Neural progenitor cell (in vitro differentiated cells): ENCODE measurements around the gene STON2. TPM values are rescaled to one million over a fixed set of nuclear protein-coding genes. Genes with fewer than 3 reads are reported as not detected.
A peak's percentile ranks its signal among the peaks of the same experiment; 100 is the strongest.

Experiments
- DNase-seq: peaks from one replicate; pipeline ENCODE4 v3.0.0-alpha.2; 2016; ENCODE audit warnings: low spot score
- H2AFZ ChIP-seq: fragments of 200-600 bp; sonication (generic); replicated peaks from 2 replicates; pipeline ENCODE4 v1.6.1; 2016; ENCODE audit warnings: antibody characterized with exemption
- H3F3A ChIP-seq: fragments of 200-600 bp; sonication (generic); 2 replicates; pipeline ENCODE4 v1.6.1; 2016; ENCODE audit warnings: antibody characterized with exemption, low read depth
- H3K27ac ChIP-seq: fragments of 200-600 bp; sonication (generic); 2 replicates; pipeline ENCODE4 v1.5.1; 2016; ENCODE audit warnings: mild to moderate bottlenecking
- H3K27me3 ChIP-seq: fragments of 200-600 bp; sonication (generic); 2 replicates; pipeline ENCODE4 v1.6.1; 2016; ENCODE audit warnings: mild to moderate bottlenecking, moderate library complexity
- H3K36me3 ChIP-seq: fragments of 200-600 bp; sonication (generic); 2 replicates; pipeline ENCODE4 v1.5.1; 2016
- H3K4me1 ChIP-seq: fragments of 200-600 bp; sonication (generic); 2 replicates; pipeline ENCODE4 v1.6.1; 2016; ENCODE audit warnings: mixed run types
- H3K4me2 ChIP-seq: fragments of 200-600 bp; sonication (generic); 2 replicates; pipeline ENCODE4 v1.6.1; 2016
- H3K4me3 ChIP-seq: fragments of 200-600 bp; sonication (generic); 2 replicates; pipeline ENCODE4 v1.5.1; 2016
- H3K79me2 ChIP-seq: fragments of 200-600 bp; sonication (generic); 2 replicates; pipeline ENCODE4 v1.6.1; 2016; ENCODE audit warnings: low read depth
- H3K9ac ChIP-seq: fragments of 200-600 bp; sonication (generic); 2 replicates; pipeline ENCODE4 v1.6.1; 2016
- H3K9me3 ChIP-seq: fragments of 200-600 bp; sonication (generic); 2 replicates; pipeline ENCODE4 v1.5.1; 2016; ENCODE audit warnings: low read depth
- H4K20me1 ChIP-seq: fragments of 200-600 bp; sonication (generic); 2 replicates; pipeline ENCODE4 v1.6.1; 2016; ENCODE audit warnings: low read depth
- H3K27ac Mint-ChIP-seq: 3 replicates; pipeline ENCODE4 v1.8.0; 2021; ENCODE audit warnings: mixed read lengths
- H3K27me3 Mint-ChIP-seq: 2 replicates; pipeline ENCODE4 v1.8.0; 2022; ENCODE audit warnings: low read depth, mild to moderate bottlenecking, inconsistent platforms, moderate library complexity, mixed read lengths; ENCODE audit not compliant: insufficient read depth
- H3K36me3 Mint-ChIP-seq: 3 replicates; pipeline ENCODE4 v1.8.0; 2021; ENCODE audit warnings: mixed read lengths
- H3K4me1 Mint-ChIP-seq: 3 replicates; pipeline ENCODE4 v1.8.0; 2021; ENCODE audit warnings: mixed read lengths
- H3K4me3 Mint-ChIP-seq: 3 replicates; pipeline ENCODE4 v1.8.0; 2021; ENCODE audit warnings: mild to moderate bottlenecking, moderate library complexity, mixed read lengths
- H3K9me3 Mint-ChIP-seq: 3 replicates; pipeline ENCODE4 v1.8.0; 2020; ENCODE audit warnings: mixed read lengths
- CTCF ChIP-seq: fragments of 200-600 bp; sonication (generic); IDR thresholded peaks from 2 replicates; pipeline ENCODE4 v1.5.1; 2017; ENCODE audit warnings: antibody characterized with exemption, mild to moderate bottlenecking
- EZH2 ChIP-seq: fragments of 200-600 bp; sonication (generic); IDR thresholded peaks from 2 replicates; pipeline ENCODE4 v1.6.1; 2017; ENCODE audit warnings: antibody characterized with exemption, mild to moderate bottlenecking, moderate library complexity
- EZH2phosphoT487 ChIP-seq: fragments of 200-600 bp; sonication (generic); IDR thresholded peaks from 2 replicates; pipeline ENCODE4 v1.6.1; 2017; ENCODE audit warnings: antibody characterized with exemption
- total RNA-seq: library from RNA; depleted of rRNA; stranded (reverse); fragments of >200 nt; gene quantifications from 2 replicates; pipeline ENCODE4 v1.2.3, GENCODE V29; 2015; ENCODE audit warnings: low replicate concordance

Gene STON2
- total RNA-seq, 1 donor from 2014 or later, result 31.1 TPM

DNA sequence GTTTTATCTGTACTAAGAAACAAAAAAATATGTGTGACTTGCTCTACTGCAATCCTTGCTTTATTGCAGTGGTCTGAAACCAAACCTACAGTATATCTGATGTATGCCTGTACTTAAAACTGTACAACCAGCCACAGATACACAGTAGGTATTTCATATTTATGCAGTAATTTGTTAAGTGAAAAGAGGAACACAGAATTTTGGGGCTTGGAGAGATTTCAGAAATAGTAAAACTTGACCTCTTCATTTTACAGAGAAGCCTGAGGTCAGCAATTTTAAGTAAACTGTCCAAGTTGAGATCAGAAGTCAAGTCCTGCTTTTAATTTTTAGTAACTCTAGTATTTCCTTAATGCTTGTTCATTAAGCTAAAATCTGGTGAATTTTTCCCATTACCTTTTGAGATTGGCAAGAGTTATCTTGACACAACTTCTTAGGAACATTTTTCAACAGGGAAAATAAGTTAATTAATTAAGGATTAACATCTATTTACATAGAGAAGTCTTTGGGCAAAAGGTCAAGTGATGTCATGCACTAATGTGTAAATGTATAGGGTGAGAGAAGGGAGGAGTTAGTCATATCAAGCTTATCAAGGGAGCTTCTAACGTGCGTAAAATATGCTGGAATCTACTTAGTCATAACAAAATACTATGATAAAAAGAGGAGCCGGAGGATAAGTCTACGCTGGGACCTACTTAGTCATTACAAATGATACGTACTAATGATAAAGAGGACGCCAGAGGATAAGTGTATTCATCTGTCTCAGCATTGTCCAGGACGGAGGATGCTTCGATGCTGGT lies 113.4 kb downstream of the STON2 start:
- no peak for TF ChIP-seq EZH2
- TF ChIP-seq EZH2phosphoT487, result no peak
- no peak for TF ChIP-seq CTCF
- Mint-ChIP-seq H3K4me3 (no peak overlapping the region), H3K36me3 (peaks cover 35% of the 10 kb centered on the region), H3K27ac (no peak overlapping the region), H3K27me3 (no peaks in the 10 kb centered on the region), H3K4me1 (peaks cover 5% of the 10 kb centered on the region), H3K9me3 (peaks cover 12% of the 10 kb centered on the region)
- Histone ChIP-seq H3K4me1 (peaks cover 23% of the 10 kb centered on the region), H3K27ac (no peak overlapping the region), H3K36me3 (no peaks in the 10 kb centered on the region), H3K27me3 (no peaks in the 10 kb centered on the region), H3K4me2 (no peak overlapping the region), H2AFZ (no peak overlapping the region), H3K9me3 (no peaks in the 10 kb centered on the region), H3F3A (peaks cover 16% of the 10 kb centered on the region), H3K4me3 (no peak overlapping the region), H4K20me1 (no peaks in the 10 kb centered on the region), H3K79me2 (no peaks in the 10 kb centered on the region), H3K9ac (no peak overlapping the region)
- DNase-seq, result no peak

GRCh38 chr14:81285245-81285644 lies 114.9 kb downstream of the STON2 start:
- Histone ChIP-seq H4K20me1 (no peaks in the 10 kb centered on the region), H3K36me3 (no peaks in the 10 kb centered on the region), H3K27ac (no peak overlapping the region), H3K4me3 (no peak overlapping the region), H3K9ac (no peak overlapping the region), H3K27me3 (no peaks in the 10 kb centered on the region), H3K9me3 (no peaks in the 10 kb centered on the region), H2AFZ (no peak overlapping the region), H3K4me2 (no peak overlapping the region), H3K79me2 (no peaks in the 10 kb centered on the region), H3F3A (peaks cover 25% of the 10 kb centered on the region), H3K4me1 (peaks cover 37% of the 10 kb centered on the region)
- H3K27ac Mint-ChIP-seq, result no peak overlapping the region
- TF ChIP-seq CTCF (no peak), EZH2phosphoT487 (no peak), EZH2 (no peak)
- DNase-seq, result no peak
- H3K9me3 Mint-ChIP-seq, result peaks cover 12% of the 10 kb centered on the region
- H3K27me3 Mint-ChIP-seq, result no peaks in the 10 kb centered on the region
- no peak overlapping the region for H3K4me3 Mint-ChIP-seq
- peaks cover 29% of the 10 kb centered on the region for H3K36me3 Mint-ChIP-seq
- H3K4me1 Mint-ChIP-seq, result peaks cover 5% of the 10 kb centered on the region

DNA sequence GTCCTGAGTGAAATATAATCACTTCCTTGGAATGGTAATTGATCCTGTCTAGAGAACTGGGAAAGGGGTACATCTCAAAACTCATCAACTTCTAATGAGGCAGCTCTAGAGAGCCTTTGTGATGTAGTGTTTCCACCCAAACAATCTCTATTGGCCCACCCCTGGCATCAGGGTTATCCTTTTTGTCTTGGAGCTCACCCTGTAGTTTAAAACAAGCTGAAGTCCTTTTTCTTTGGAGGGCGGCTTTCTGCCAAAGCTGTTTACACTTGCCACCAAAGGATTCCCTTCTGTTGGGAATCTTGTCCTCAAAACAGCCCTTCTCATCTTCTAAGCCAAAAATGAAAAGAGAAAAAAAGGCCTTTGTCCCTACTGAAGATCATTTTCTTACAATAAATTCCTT lies 118.8 kb downstream of the STON2 start:
- no peaks in the 10 kb centered on the region for H3K27me3 Mint-ChIP-seq
- no peak for TF ChIP-seq EZH2phosphoT487
- TF ChIP-seq CTCF, result no peak
- TF ChIP-seq EZH2, result no peak
- H3K9me3 Mint-ChIP-seq, result no peaks in the 10 kb centered on the region

More for the DNA sequence above, 118.8 kb downstream of the STON2 start:
- H3K9ac ChIP-seq, result no peak overlapping the region
- peaks cover 10% of the 10 kb centered on the region for H3K4me1 Mint-ChIP-seq
- peak; percentile 67 for DNase-seq
- no peak overlapping the region for H2AFZ ChIP-seq
- peaks cover 24% of the 10 kb centered on the region for H3K36me3 Mint-ChIP-seq
- H3K27ac ChIP-seq, result peak overlapping the region; percentile 88
- no peaks in the 10 kb centered on the region for H3K36me3 ChIP-seq
- no peak overlapping the region for H3K27ac Mint-ChIP-seq
- H3K4me2 ChIP-seq, result peak overlapping the region; percentile 61
- no peaks in the 10 kb centered on the region for H3K79me2 ChIP-seq
- no peaks in the 10 kb centered on the region for H3K27me3 ChIP-seq
- H4K20me1 ChIP-seq, result no peaks in the 10 kb centered on the region
- H3K4me3 ChIP-seq, result no peak overlapping the region
- H3K4me1 ChIP-seq, result peaks cover 43% of the 10 kb centered on the region
- H3F3A ChIP-seq, result peaks cover 25% of the 10 kb centered on the region
- no peaks in the 10 kb centered on the region for H3K9me3 ChIP-seq
- no peak overlapping the region for H3K4me3 Mint-ChIP-seq
